ENCODE measurements around the gene ERG. TPM values are rescaled to one million over a fixed set of nuclear protein-coding genes. Genes with fewer than 3 reads are reported as not detected.

The ERG gene
- total and polyA plus RNA-seq, 7 donors = 2.7 to 14.5 (median 7.6) TPM

GRCh38 chr21:38359835-38360234, 138.4 kb downstream of the ERG start:
- no peak for TF ChIP-seq CTCF (IDR thresholded peaks at IDR 0.05)
- Histone ChIP-seq H3K27ac (no peak overlapping the region), H3K4me1 (no peaks in the 10 kb centered on the region), H3K36me3 (ENCODE audit: insufficient read depth in 1 of 2, low read depth in 1 of 2) (no peaks in the 10 kb centered on the region), H3K27me3 (ENCODE audit: insufficient read depth in 3 of 3, low read length in 2 of 3) (no peaks in the 10 kb centered on the region), H3K9me3 (no peaks in the 10 kb centered on the region), H3K4me3 (no peak overlapping the region)
- ATAC-seq (no peak), DNase-seq (no peak)
- WGBS, 3 donors = 81 to 87% (median 82%) methylated on average over 7 of the region's 7 CpGs
- intact Hi-C loops (cut with DNase I) = loop anchor here (1.0 to 10.0 kb wide), 3 partner anchors 9 to 685 kb away; no protein-coding TSS in a partner anchor

- no peak overlapping the region for H3K4me3 ChIP-seq
- H3K27ac ChIP-seq = no peak overlapping the region
- no peaks in the 10 kb centered on the region for H3K36me3 ChIP-seq (ENCODE audit: insufficient read depth in 1 of 2, low read depth in 1 of 2)
- ATAC-seq (no peak), DNase-seq (no peak)
- H3K27me3 ChIP-seq (ENCODE audit: insufficient read depth in 3 of 3, low read length in 2 of 3) = no peaks in the 10 kb centered on the region
- no peaks in the 10 kb centered on the region for H3K4me1 ChIP-seq
- intact Hi-C loops (cut with DNase I) = loop anchor here (1.0 to 10.0 kb wide), 3 partner anchors 8 to 684 kb away; no protein-coding TSS in a partner anchor
- TF ChIP-seq CTCF (IDR thresholded peaks at IDR 0.05) = no peak
- WGBS, 3 donors = 81 to 87% (median 84%) methylated on average over 5 of the region's 5 CpGs
- no peaks in the 10 kb centered on the region for H3K9me3 ChIP-seq
These were observed 139.2 kb downstream of the ERG start for GRCh38 chr21:38359090-38359489.

GRCh38 chr21:38358666-38359065, 139.6 kb downstream of the ERG start:
- WGBS, 3 donors = 74 to 81% (median 76%) methylated on average over 3 of the region's 3 CpGs
- DNase-seq (no peak), ATAC-seq (no peak)
- intact Hi-C loops (cut with DNase I) = loop anchor here (1.0 to 10.0 kb wide), 3 partner anchors 7 to 684 kb away; no protein-coding TSS in a partner anchor
- no peak overlapping the region for H3K4me3 ChIP-seq
- H3K36me3 ChIP-seq (ENCODE audit: insufficient read depth in 1 of 2, low read depth in 1 of 2) = no peaks in the 10 kb centered on the region
- H3K9me3 ChIP-seq = no peaks in the 10 kb centered on the region
- no peak overlapping the region for H3K27ac ChIP-seq
- no peaks in the 10 kb centered on the region for H3K4me1 ChIP-seq
- H3K27me3 ChIP-seq (ENCODE audit: insufficient read depth in 3 of 3, low read length in 2 of 3) = no peaks in the 10 kb centered on the region
- TF ChIP-seq CTCF (IDR thresholded peaks at IDR 0.05) = no peak

GRCh38 chr21:38358098-38358497, 140.2 kb downstream of the ERG start:
- Histone ChIP-seq H3K27ac (no peak overlapping the region), H3K4me1 (no peaks in the 10 kb centered on the region), H3K27me3 (ENCODE audit: insufficient read depth in 3 of 3, low read length in 2 of 3) (peaks cover 0 to 4% (median 0%) of the 10 kb centered on the region in 3 donors), H3K9me3 (no peaks in the 10 kb centered on the region), H3K36me3 (ENCODE audit: insufficient read depth in 1 of 2, low read depth in 1 of 2) (no peaks in the 10 kb centered on the region), H3K4me3 (no peak overlapping the region)
- no peak for DNase-seq
- intact Hi-C loops (cut with DNase I) = loop anchor here (5.0 to 10.0 kb wide), 2 partner anchors 656 to 683 kb away; no protein-coding TSS in a partner anchor
- TF ChIP-seq CTCF (IDR thresholded peaks at IDR 0.05) = no peak
- 72 to 78% (median 77%) methylated on average over 1 of the region's 1 CpG for WGBS, 3 donors
- no peak for ATAC-seq
